Right renal cortex interstitium (tissue), 3 donors: ENCODE data around the gene ASCC3. TPM values are rescaled to one million over a fixed set of nuclear protein-coding genes. Genes with fewer than 3 reads are reported as not detected.

ENCODE experiments used
- DNase-seq, 3 donors: peaks; one replicate each; pipeline ENCODE4 v3.0.0-alpha.2; 2013; ENCODE audit warnings: low read depth in 3 of 3, low spot score in 2 of 3
- polyA plus RNA-seq, 3 donors: library from polyadenylated mRNA; unstranded; fragments of 120-200 nt; gene quantifications; one replicate each; pipeline ENCODE4 v1.2.1, GENCODE V29; 2013; ENCODE audit not compliant: insufficient read length in 3 of 3

Gene ASCC3
- polyA plus RNA-seq, 3 donors, result 25.1 to 29.1 (median 27.5) TPM

- no peak for DNase-seq
Measured at GRCh38 chr6:100612094-100612493, 269.0 kb downstream of the ASCC3 start.

DNA sequence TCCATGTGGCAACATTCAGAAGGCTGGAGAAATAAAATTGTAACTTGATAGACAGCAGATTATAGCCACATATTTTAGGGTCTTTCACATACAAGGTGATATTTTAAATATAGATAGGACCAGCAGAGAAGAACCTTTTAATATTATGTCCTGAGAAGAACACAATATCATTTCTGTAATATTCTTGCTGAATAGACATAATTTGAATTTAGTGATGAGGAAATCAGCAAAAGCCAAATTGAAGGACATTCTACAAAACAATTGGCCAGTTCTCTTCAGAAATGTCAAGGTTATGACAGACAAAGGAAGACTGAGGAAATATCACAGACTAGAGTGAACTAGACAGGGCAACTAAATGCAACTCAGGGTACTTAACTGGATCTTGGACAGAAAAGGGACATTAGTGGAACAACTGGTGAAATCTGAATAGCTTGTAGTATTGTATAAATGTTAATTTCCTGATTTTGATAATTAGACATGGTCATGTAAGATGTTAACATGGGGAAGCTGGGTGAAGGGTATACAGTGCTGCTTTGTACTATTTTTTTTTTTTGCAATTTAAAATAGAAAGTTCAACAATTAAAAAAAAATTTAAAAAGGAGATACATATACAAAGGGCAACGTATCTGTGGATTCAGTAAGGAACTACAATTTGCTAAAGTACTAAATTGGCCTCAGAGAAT lies 281.9 kb downstream of the ASCC3 start:
- DNase-seq, result no peak

DNA sequence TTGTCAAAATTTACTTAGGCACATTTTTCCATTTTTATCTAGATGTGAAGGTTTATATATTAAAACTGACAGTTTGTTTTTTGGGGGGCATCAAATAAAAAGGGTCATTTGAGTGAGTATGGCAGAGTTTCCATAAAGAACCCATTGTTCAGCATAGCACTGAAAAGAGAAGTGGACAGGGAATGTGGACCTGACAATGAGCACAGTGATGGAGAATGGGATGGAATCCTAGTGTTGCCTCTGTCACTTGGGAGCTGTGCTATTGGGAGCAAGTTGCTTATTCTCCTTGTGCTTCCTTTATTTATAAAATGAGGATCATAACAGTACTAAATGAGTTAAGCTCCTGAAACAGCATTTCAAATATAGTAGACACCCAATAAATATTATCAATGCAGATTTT lies 285.7 kb downstream of the ASCC3 start:
- DNase-seq, result no peak

DNA sequence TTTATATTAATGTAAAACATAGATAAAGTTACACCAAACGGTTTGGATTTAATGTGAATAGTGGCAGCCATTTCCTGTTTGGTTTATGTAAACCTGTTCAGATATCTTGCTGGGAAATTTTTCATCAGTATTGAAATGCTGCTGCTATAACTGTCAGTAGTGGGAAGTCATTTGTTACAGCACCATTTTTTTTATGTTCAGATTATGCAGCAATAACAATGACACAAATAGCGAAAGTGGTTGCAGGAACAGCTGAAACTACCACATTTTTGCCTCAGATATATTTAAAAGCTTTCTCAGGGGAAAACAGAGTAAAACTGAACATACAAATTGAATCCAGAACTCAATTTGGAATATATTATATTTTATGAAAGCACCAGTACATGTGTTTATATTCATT lies 287.6 kb downstream of the ASCC3 start:
- no peak for DNase-seq

GRCh38 chr6:100592929-100593328 lies 288.2 kb downstream of the ASCC3 start:
- DNase-seq, result peak in 1 of 3 donors; percentile 3

- no peak for DNase-seq
Measured at GRCh38 chr6:100577425-100577824, 303.7 kb downstream of the ASCC3 start.

DNA sequence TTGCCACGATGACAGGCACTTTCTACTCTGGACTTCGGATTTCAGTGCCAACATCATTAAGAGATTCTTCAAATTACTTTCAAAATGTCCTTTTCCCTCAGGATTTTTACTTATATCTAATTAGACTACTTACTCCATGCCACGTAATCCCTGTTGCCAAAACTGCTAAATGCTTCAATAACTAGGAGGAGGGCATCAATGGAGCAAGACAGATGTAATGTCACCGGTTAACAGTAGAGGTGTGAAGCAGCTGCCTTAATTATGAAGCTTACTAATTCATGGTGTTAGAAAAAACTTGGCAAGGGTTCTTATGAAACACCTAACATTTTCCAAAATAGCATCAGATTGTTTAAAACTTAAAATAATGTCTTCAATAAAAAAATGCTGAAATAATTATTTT lies 305.2 kb downstream of the ASCC3 start:
- no peak for DNase-seq

GRCh38 chr6:100574836-100575235 lies 306.3 kb downstream of the ASCC3 start:
- DNase-seq, result no peak

DNA sequence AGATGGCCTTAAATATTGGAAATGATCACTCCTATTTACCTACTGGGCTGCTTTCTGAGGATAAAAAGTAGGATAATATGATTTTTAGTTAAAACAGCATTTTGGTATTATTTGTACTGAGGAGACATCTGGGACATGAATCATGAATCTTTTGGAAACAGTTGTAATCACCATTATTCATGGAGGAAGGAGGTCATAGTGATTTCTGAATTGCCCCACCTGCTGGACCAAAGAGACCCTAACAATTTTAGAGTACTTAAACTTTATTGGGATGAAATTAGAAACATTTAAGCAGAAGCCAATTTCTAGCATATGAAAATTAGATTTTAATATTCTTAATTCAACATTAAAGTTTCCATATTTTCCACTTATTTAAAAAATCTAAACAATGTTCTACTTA lies 308.0 kb downstream of the ASCC3 start:
- DNase-seq, result no peak

DNA sequence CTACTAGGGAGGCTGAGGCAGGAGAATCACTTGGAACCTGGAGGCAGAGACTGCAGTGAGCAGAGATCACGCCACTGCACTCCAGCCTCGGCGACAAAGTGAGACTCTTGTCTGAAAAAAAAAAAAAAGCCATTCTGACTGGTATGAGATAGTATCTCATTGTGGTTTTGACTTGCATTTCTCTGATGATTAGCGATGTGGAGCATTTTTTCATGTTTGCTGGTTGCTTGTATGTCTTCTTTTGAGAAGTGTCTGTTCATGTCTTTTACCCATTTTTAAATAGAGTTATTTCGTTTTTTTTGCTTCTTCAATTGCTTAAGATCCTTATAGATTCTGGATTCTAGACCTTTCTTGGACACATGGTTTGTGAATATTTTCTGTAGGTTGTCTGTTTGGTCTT lies 312.9 kb downstream of the ASCC3 start:
- no peak for DNase-seq

- DNase-seq, result no peak
Measured at GRCh38 chr6:100566563-100566962, 314.6 kb downstream of the ASCC3 start.

GRCh38 chr6:100565439-100566104 lies 315.6 kb downstream of the ASCC3 start:
- no peak for DNase-seq

- no peak for DNase-seq
Measured at GRCh38 chr6:100559859-100560258, 321.3 kb downstream of the ASCC3 start.

- no peak for DNase-seq
Measured at GRCh38 chr6:100554228-100554627, 326.9 kb downstream of the ASCC3 start.

- DNase-seq, result no peak
Measured at GRCh38 chr6:100553243-100553642, 327.9 kb downstream of the ASCC3 start.

GRCh38 chr6:100549406-100550167 lies 331.5 kb downstream of the ASCC3 start:
- no peak for DNase-seq

DNA sequence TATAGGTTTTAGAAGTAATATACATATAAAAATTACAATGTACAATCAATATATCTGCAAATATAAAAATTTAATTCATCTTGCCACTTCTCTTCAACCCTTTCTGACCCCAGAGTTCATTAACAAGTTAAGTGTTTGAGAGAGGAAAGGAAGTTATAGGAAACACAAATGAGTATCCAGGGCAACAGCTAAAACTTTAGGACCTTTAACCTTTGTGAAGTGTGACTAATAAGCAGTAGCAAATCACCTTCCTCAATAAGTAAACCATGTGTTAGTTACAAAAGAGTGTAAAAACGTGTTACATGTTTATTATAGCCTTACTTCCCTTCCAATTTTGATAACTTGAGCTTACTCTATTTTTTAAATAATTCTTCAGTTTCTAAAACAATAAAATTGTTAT lies 343.0 kb downstream of the ASCC3 start:
- DNase-seq, result no peak

- DNase-seq, result no peak
Measured at GRCh38 chr6:100518588-100518987, 362.5 kb downstream of the ASCC3 start.

GRCh38 chr6:100517633-100518032 lies 363.5 kb downstream of the ASCC3 start:
- no peak for DNase-seq

- DNase-seq, result no peak
Measured at GRCh38 chr6:100517106-100517505, 364.0 kb downstream of the ASCC3 start.

GRCh38 chr6:100514660-100515059 lies 366.5 kb downstream of the ASCC3 start:
- DNase-seq, result no peak
